Esophagus muscularis mucosa (tissue), 3 donors: ENCODE results near the gene DIDO1.

ENCODE experiments used
- EP300 ChIP-seq: sonication (generic); formaldehyde crosslinking; IDR thresholded peaks from one replicate; pipeline ENCODE4 v1.6.1; 2017; ENCODE audit warnings: antibody characterized with exemption
- TF ChIP-seq, protein P1 (sequence below), 3 experiments: fragments of 200-600 bp in 2 of 3; fragments of 450-650 bp in 1 of 3; sonication (generic) in 2 of 3; IDR thresholded peaks; one replicate each; pipeline ENCODE4 v1.5.1; 2017 to 2019; ENCODE audit warnings: antibody characterized with exemption in 3 of 3, mild to moderate bottlenecking in 2 of 3, moderate library complexity in 1 of 3

DNA sequence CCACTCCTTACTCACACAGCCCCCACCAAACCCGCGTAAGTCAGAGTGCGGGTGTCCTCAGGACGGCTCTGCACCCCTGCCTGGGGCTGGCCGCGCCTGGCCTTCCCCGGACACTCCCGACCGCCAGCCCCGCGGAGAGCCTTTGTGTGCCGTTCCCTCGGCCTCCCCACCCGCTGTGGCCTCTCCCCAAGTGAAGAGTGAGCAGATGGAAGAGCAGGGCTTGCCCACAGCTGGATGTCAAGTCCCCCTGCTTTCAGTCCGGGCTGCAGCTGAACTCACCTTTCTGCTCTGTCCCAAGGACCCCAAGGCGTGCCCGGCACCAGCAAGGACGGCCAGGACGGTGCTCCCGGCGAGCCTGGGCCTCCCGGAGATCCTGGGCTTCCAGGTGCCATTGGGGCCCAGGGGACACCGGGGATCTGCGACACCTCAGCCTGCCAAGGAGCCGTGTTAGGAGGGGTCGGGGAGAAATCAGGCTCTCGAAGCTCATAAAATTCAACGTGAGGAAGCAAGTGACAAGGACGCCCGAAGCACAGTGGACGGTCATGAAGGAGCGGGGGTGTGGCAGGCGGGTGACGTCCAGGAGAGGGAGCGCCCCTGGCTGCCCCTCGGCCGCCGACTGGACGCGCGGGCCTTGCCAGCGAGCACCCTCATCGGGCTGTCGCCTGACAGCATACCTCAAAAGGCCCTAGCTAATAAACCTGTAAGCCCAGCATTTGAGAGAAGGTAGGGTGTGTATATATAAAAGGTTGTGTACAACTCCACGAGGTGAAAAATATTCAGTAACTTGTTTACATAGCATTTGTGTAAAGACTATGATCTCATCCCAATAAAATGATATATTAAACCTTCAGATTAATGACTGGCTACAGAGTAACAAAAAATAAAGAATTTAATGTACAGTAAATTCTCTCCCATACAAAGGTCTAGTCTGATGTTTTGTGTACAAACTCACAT lies 85.8 kb downstream of the DIDO1 start:
- TF ChIP-seq, protein P1, sequence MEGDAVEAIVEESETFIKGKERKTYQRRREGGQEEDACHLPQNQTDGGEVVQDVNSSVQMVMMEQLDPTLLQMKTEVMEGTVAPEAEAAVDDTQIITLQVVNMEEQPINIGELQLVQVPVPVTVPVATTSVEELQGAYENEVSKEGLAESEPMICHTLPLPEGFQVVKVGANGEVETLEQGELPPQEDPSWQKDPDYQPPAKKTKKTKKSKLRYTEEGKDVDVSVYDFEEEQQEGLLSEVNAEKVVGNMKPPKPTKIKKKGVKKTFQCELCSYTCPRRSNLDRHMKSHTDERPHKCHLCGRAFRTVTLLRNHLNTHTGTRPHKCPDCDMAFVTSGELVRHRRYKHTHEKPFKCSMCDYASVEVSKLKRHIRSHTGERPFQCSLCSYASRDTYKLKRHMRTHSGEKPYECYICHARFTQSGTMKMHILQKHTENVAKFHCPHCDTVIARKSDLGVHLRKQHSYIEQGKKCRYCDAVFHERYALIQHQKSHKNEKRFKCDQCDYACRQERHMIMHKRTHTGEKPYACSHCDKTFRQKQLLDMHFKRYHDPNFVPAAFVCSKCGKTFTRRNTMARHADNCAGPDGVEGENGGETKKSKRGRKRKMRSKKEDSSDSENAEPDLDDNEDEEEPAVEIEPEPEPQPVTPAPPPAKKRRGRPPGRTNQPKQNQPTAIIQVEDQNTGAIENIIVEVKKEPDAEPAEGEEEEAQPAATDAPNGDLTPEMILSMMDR (IDR thresholded peaks at IDR 0.05) = no peak
- TF ChIP-seq EP300 = no peak
